Left lung (tissue), 10 donors: ENCODE data around the gene NT5DC2. TPM values are rescaled to one million over a fixed set of nuclear protein-coding genes. Genes with fewer than 3 reads are reported as not detected.

Experiments
- ATAC-seq: fragments of 200-7000 bp; cut with Tn5 transposase; one replicate; pipeline ENCODE4 v1.9.1; 2020; ENCODE audit warnings: moderate library complexity
- DNase-seq, 4 donors: peaks; one replicate each; pipeline ENCODE4 v3.0.0-alpha.2; 2013 to 2020
- H3K27ac ChIP-seq, 2 donors: fragments of 200-600 bp; sonication (generic) in 1 of 2; one replicate each; pipeline versions ENCODE4 v1.5.0 to v1.8.0; 2020 to 2021
- H3K27me3 ChIP-seq, 2 donors: fragments of 200-600 bp; sonication (generic) in 1 of 2; one replicate each; pipeline versions ENCODE4 v1.5.0 to v1.8.0; 2020 to 2021
- H3K36me3 ChIP-seq, 2 donors: fragments of 200-600 bp; sonication (generic) in 1 of 2; one replicate each; pipeline versions ENCODE4 v1.5.0 to v1.8.0; 2020 to 2021
- H3K4me1 ChIP-seq, 2 donors: fragments of 200-600 bp; one replicate each; pipeline ENCODE4 v1.8.0; 2021
- H3K4me3 ChIP-seq, 2 donors: fragments of 200-600 bp; sonication (generic) in 1 of 2; one replicate each; pipeline versions ENCODE4 v1.5.0 to v1.8.0; 2020 to 2021; ENCODE audit warnings: mild to moderate bottlenecking in 1 of 2
- H3K9me3 ChIP-seq, 2 donors: fragments of 200-600 bp; sonication (generic) in 1 of 2; one replicate each; pipeline versions ENCODE4 v1.5.0 to v1.8.0; 2020 to 2021
- CTCF ChIP-seq, 2 donors: fragments of 200-600 bp; sonication (generic) in 1 of 2; IDR thresholded peaks; one replicate each; pipeline versions ENCODE4 v1.5.0 to v1.8.0; 2021; ENCODE audit warnings: antibody characterized with exemption in 2 of 2
- intact Hi-C, 2 donors: fragments of 100-400 bp; cut with DNase I; formaldehyde crosslinking; loops; one replicate each; pipeline versions ENCODE4 v1.11.2 to v1.14.2; 2022
- polyA plus RNA-seq, 6 donors: library from polyadenylated mRNA; unstranded; fragments of 120-200 nt; gene quantifications; one replicate each; pipeline ENCODE4 v1.2.1, GENCODE V29; 2013; ENCODE audit not compliant: insufficient read length in 6 of 6
- total RNA-seq, 2 donors: library from RNA; stranded (reverse); fragmentation: NEBNext Ultra II Directional; extraction: Animal tissue kit (Norgen Biotek cat#: 25700); gene quantifications; one replicate each; pipeline ENCODE4 v1.2.1, GENCODE V29; 2021
- donor health status: DM: no; HTN: yes; CAD: no.
- donor health status: DM: no; HTN: no; CAD: no.

The NT5DC2 gene
- total and polyA plus RNA-seq, 8 donors: 81.8 to 365 (median 247) TPM

GRCh38 chr3:52489453-52489852 is 44.2 kb downstream of the NT5DC2 start:
- no peak for DNase-seq
- Histone ChIP-seq H3K36me3 (peaks cover 0 to 85% of the 10 kb centered on the region in 2 donors), H3K27me3 (peaks cover 0 to under 1% of the 10 kb centered on the region in 2 donors), H3K4me3 (no peak overlapping the region), H3K4me1 (peaks cover 8 to 54% of the 10 kb centered on the region in 2 donors), H3K9me3 (no peaks in the 10 kb centered on the region), H3K27ac (peak overlapping the region in 1 of 2 donors; percentile 86)
- TF ChIP-seq CTCF (IDR thresholded peaks at IDR 0.05): no peak
- no peak for ATAC-seq
- intact Hi-C loops: no loop called here

- H3K27me3 ChIP-seq: no peaks in the 10 kb centered on the region
- H3K9me3 ChIP-seq: no peaks in the 10 kb centered on the region
- intact Hi-C loops: no loop called here
- H3K4me1 ChIP-seq: peaks cover 8 to 47% of the 10 kb centered on the region in 2 donors
- H3K27ac ChIP-seq: no peak overlapping the region
- H3K4me3 ChIP-seq: no peak overlapping the region
- ATAC-seq (no peak), DNase-seq (no peak)
- no peak for TF ChIP-seq CTCF (IDR thresholded peaks at IDR 0.05)
- H3K36me3 ChIP-seq: peaks cover 0 to 86% of the 10 kb centered on the region in 2 donors
Observed at GRCh38 chr3:52488746-52489145, 44.9 kb downstream of the NT5DC2 start.

GRCh38 chr3:52487788-52488691 is 45.6 kb downstream of the NT5DC2 start:
- ATAC-seq (no peak), DNase-seq (no peak)
- Histone ChIP-seq H3K9me3 (no peaks in the 10 kb centered on the region), H3K27me3 (no peaks in the 10 kb centered on the region), H3K27ac (no peak overlapping the region), H3K4me1 (peaks cover 7 to 40% of the 10 kb centered on the region in 2 donors), H3K4me3 (no peak overlapping the region), H3K36me3 (peaks cover 0 to 90% of the 10 kb centered on the region in 2 donors)
- TF ChIP-seq CTCF (IDR thresholded peaks at IDR 0.05): no peak
- intact Hi-C loops: no loop called here

- H3K27me3 ChIP-seq: no peaks in the 10 kb centered on the region
- intact Hi-C loops: no loop called here
- peak in 1 of 4 donors; percentile 64 for DNase-seq
- H3K27ac ChIP-seq: no peak overlapping the region
- H3K36me3 ChIP-seq: peaks cover 0 to 90% of the 10 kb centered on the region in 2 donors
- no peak for ATAC-seq
- peaks cover 4 to 32% of the 10 kb centered on the region in 2 donors for H3K4me1 ChIP-seq
- no peaks in the 10 kb centered on the region for H3K9me3 ChIP-seq
- H3K4me3 ChIP-seq: no peak overlapping the region
- TF ChIP-seq CTCF (IDR thresholded peaks at IDR 0.05): no peak
Observed at GRCh38 chr3:52487050-52487787, 46.4 kb downstream of the NT5DC2 start.
